WTC11 (cell line): ENCODE results near the gene RFC3. TPM values are rescaled to one million over a fixed set of nuclear protein-coding genes. Genes with fewer than 3 reads are reported as not detected.

ENCODE experiments used
- ATAC-seq: fragments of 200-7000 bp; cut with Tn5 transposase; 2 replicates; pipeline ENCODE4 v1.10.0; 2021; ENCODE audit warnings: mild to moderate bottlenecking, moderate library complexity
- CTCF ChIA-PET: fragments of 300-600 bp; sonication (Branson Sonifier 250); formaldehyde crosslinking; loops from one replicate; lab custom pipeline; 2021; ENCODE audit warnings: antibody characterized with exemption; lab: Charles Lee
- POLR2A ChIA-PET: fragments of 350-600 bp; sonication (Branson Sonifier 250); formaldehyde crosslinking; loops from one replicate; lab custom pipeline; 2021; ENCODE audit warnings: antibody characterized with exemption; lab: Charles Lee
- DNase-seq: peaks from one replicate; pipeline ENCODE4 v3.0.0; 2021; ENCODE audit warnings: low spot score
- H3K27ac Mint-ChIP-seq: 2 replicates; pipeline ENCODE4 v1.8.0; 2021; ENCODE audit warnings: mixed read lengths
- H3K27me3 Mint-ChIP-seq: 2 replicates; pipeline ENCODE4 v1.8.0; 2021; ENCODE audit warnings: low read depth, mild to moderate bottlenecking, moderate library complexity, mixed read lengths
- H3K36me3 Mint-ChIP-seq: 2 replicates; pipeline ENCODE4 v1.8.0; 2021; ENCODE audit warnings: mixed read lengths
- H3K4me1 Mint-ChIP-seq: 2 replicates; pipeline ENCODE4 v1.8.0; 2022; ENCODE audit warnings: mixed read lengths
- H3K4me3 Mint-ChIP-seq: 2 replicates; pipeline ENCODE4 v1.8.0; 2021; ENCODE audit warnings: mild to moderate bottlenecking, moderate library complexity, mixed read lengths
- H3K9me3 Mint-ChIP-seq: 2 replicates; pipeline ENCODE4 v1.8.0; 2021; ENCODE audit warnings: mixed read lengths
- AR ChIP-seq: fragments of 250-450 bp; sonication (Bioruptor Pico); IDR thresholded peaks from 2 replicates; pipeline ENCODE4 v1.9.0; 2021; ENCODE audit warnings: mild to moderate bottlenecking
- ARID4B ChIP-seq: sonication (generic); formaldehyde crosslinking; IDR thresholded peaks from 2 replicates; pipeline ENCODE4 v1.8.0; 2023; ENCODE audit warnings: missing genetic modification reagents, mild to moderate bottlenecking, borderline replicate concordance
- CDX4 ChIP-seq: fragments of 250-450 bp; sonication (Bioruptor Pico); IDR thresholded peaks from 2 replicates; pipeline ENCODE4 v1.9.0; 2021; ENCODE audit warnings: moderate library complexity, mild to moderate bottlenecking, inconsistent platforms, borderline replicate concordance
- CREB1 ChIP-seq: sonication (generic); formaldehyde crosslinking; IDR thresholded peaks from 2 replicates; pipeline ENCODE4 v1.8.0; 2023; ENCODE audit warnings: mild to moderate bottlenecking, missing genetic modification reagents
- CREM ChIP-seq: sonication (generic); formaldehyde crosslinking; IDR thresholded peaks from 2 replicates; pipeline ENCODE4 v1.8.1; 2022; ENCODE audit warnings: mild to moderate bottlenecking, missing genetic modification reagents, moderate library complexity
- EMX1 ChIP-seq: fragments of 250-450 bp; sonication (Bioruptor Pico); IDR thresholded peaks from 2 replicates; pipeline ENCODE4 v1.8.0; 2021; ENCODE audit warnings: mild to moderate bottlenecking
- ETV6 ChIP-seq: sonication (generic); formaldehyde crosslinking; IDR thresholded peaks from 2 replicates; pipeline ENCODE4 v1.8.1; 2022; ENCODE audit warnings: mild to moderate bottlenecking, missing genetic modification reagents
- FOXJ3 ChIP-seq: sonication (generic); formaldehyde crosslinking; IDR thresholded peaks from 2 replicates; pipeline ENCODE4 v1.9.0; 2021; ENCODE audit warnings: missing genetic modification reagents, mild to moderate bottlenecking, borderline replicate concordance
- HMGA2 ChIP-seq: fragments of 250-450 bp; sonication (Bioruptor Pico); IDR thresholded peaks from 2 replicates; pipeline ENCODE4 v1.4.0; 2021; ENCODE audit warnings: mild to moderate bottlenecking, moderate library complexity
- HMGXB4 ChIP-seq: sonication (generic); formaldehyde crosslinking; IDR thresholded peaks from 2 replicates; pipeline ENCODE4 v1.8.1; 2023; ENCODE audit warnings: mild to moderate bottlenecking, moderate library complexity, missing genetic modification reagents
- JAZF1 ChIP-seq: fragments of 250-450 bp; sonication (Bioruptor Pico); IDR thresholded peaks from 2 replicates; pipeline ENCODE4 v1.9.0; 2021; ENCODE audit warnings: moderate library complexity, mild to moderate bottlenecking, inconsistent platforms
- MAX ChIP-seq: sonication (generic); formaldehyde crosslinking; IDR thresholded peaks from 2 replicates; pipeline ENCODE4 v1.8.0; 2022; ENCODE audit warnings: mild to moderate bottlenecking, missing genetic modification reagents
- MYBL2 ChIP-seq: sonication (generic); formaldehyde crosslinking; IDR thresholded peaks from 2 replicates; pipeline ENCODE4 v1.8.1; 2023; ENCODE audit warnings: mild to moderate bottlenecking, moderate library complexity, missing genetic modification reagents
- OVOL2 ChIP-seq: fragments of 250-450 bp; sonication (Bioruptor Pico); IDR thresholded peaks from 2 replicates; pipeline ENCODE4 v1.9.0; 2021; ENCODE audit warnings: mild to moderate bottlenecking, borderline replicate concordance
- PRRX2 ChIP-seq: fragments of 250-450 bp; sonication (Bioruptor Pico); IDR thresholded peaks from 2 replicates; pipeline ENCODE4 v1.8.0; 2021; ENCODE audit warnings: mild to moderate bottlenecking
- TEAD4 ChIP-seq: sonication (generic); formaldehyde crosslinking; IDR thresholded peaks from 2 replicates; pipeline ENCODE4 v1.8.0; 2022; ENCODE audit warnings: mild to moderate bottlenecking, missing genetic modification reagents
- USF1 ChIP-seq: sonication (generic); formaldehyde crosslinking; IDR thresholded peaks from 2 replicates; pipeline ENCODE4 v1.8.0; 2022; ENCODE audit warnings: mild to moderate bottlenecking, missing genetic modification reagents
- ZNF121 ChIP-seq: sonication (generic); formaldehyde crosslinking; IDR thresholded peaks from 2 replicates; pipeline ENCODE4 v1.8.0; 2023; ENCODE audit warnings: missing genetic modification reagents
- ZNF263 ChIP-seq: sonication (generic); formaldehyde crosslinking; IDR thresholded peaks from 2 replicates; pipeline ENCODE4 v1.8.1; 2022; ENCODE audit warnings: low read depth, mild to moderate bottlenecking, moderate library complexity, missing genetic modification reagents
- ZNF416 ChIP-seq: fragments of 250-450 bp; sonication (Bioruptor Pico); IDR thresholded peaks from 2 replicates; pipeline ENCODE4 v1.9.0; 2021; ENCODE audit warnings: mild to moderate bottlenecking, inconsistent platforms
- ZNF423 ChIP-seq: fragments of 250-450 bp; sonication (Bioruptor Pico); IDR thresholded peaks from 2 replicates; pipeline ENCODE4 v2.1.2; 2022; ENCODE audit warnings: mild to moderate bottlenecking, moderate library complexity
- total RNA-seq: library from RNA; stranded (reverse); gene quantifications from 3 replicates; pipeline ENCODE4 v1.2.3, GENCODE V29; 2021

RFC3 gene
- total RNA-seq, 1 experiment from 2014 or later, result 37.0 TPM

GRCh38 chr13:33865945-33866344, 48.0 kb downstream of the RFC3 start (continued):
- TF ChIP-seq CREB1 (CRISPR knock-in tag), result no peak
- no peak for TF ChIP-seq EMX1 (CRISPR knock-in tag)
- no peak for TF ChIP-seq HMGXB4 (CRISPR knock-in tag)
- no peak for TF ChIP-seq ZNF263 (CRISPR knock-in tag)
- no peak for TF ChIP-seq ARID4B (CRISPR knock-in tag)
- TF ChIP-seq HMGA2 (CRISPR knock-in tag), result no peak
- no peak for TF ChIP-seq ZNF416 (CRISPR knock-in tag)
- TF ChIP-seq FOXJ3 (CRISPR knock-in tag), result no peak
- TF ChIP-seq ZNF121 (CRISPR knock-in tag), result no peak
- TF ChIP-seq JAZF1 (CRISPR knock-in tag), result no peak
- TF ChIP-seq CREM (CRISPR knock-in tag), result no peak
- TF ChIP-seq AR (CRISPR knock-in tag), result no peak

- Mint-ChIP-seq H3K36me3 (peaks cover 8% of the 10 kb centered on the region), H3K27me3 (no peaks in the 10 kb centered on the region), H3K9me3 (0 out of 2 replicates have a peak, but pooled peaks cover 8% of the 10 kb centered on the region), H3K4me3 (no peak overlapping the region), H3K4me1 (no peaks in the 10 kb centered on the region), H3K27ac (no peak overlapping the region)
- no peak for ATAC-seq
- DNase-seq, result no peak
- no peak for TF ChIP-seq OVOL2 (CRISPR knock-in tag)
- TF ChIP-seq TEAD4 (CRISPR knock-in tag), result no peak
- TF ChIP-seq USF1 (CRISPR knock-in tag), result no peak
- no peak for TF ChIP-seq MAX (CRISPR knock-in tag)
- no peak for TF ChIP-seq MYBL2
- no peak for TF ChIP-seq CDX4 (CRISPR knock-in tag)
- no peak for TF ChIP-seq ZNF423 (CRISPR knock-in tag)
- no peak for TF ChIP-seq ETV6
- no peak for TF ChIP-seq PRRX2
- CTCF ChIA-PET, result interaction anchor here (0.6 to 1.4 kb wide), 8 partner anchors 9 to 210 kb away, joined by 3 to 8 read pairs (median 4); no protein-coding TSS in a partner anchor
- POLR2A ChIA-PET, result no interaction called here
Observed at GRCh38 chr13:33867472-33867871, 49.5 kb downstream of the RFC3 start.
